H1 (cell line): ENCODE results near the gene SEL1L2. TPM values are rescaled to one million over a fixed set of nuclear protein-coding genes. Genes with fewer than 3 reads are reported as not detected.

ENCODE experiments used
- HDAC2 ChIP-seq, 2 experiments: fragments of 300-600 bp in 1 of 2; sonication (generic) in 1 of 2; IDR thresholded peaks; 2 replicates each; pipeline ENCODE4 v1.6.1; 2011 to 2012; ENCODE audit warnings: low read depth in 2 of 2, low read length in 2 of 2, mild to moderate bottlenecking in 2 of 2, moderate library complexity in 2 of 2, borderline replicate concordance in 1 of 2, inconsistent platforms in 1 of 2
- polyA plus RNA-seq, 7 experiments: library from polyadenylated mRNA; depleted of rRNA in 3 of 7; stranded (reverse) in 5 of 7; unstranded in 2 of 7; fragments of >200 nt in 5 of 7; fragments of 200-250 nt in 2 of 7; gene quantifications; 1 replicate in 5 of 7; 2 replicates in 1 of 7; 4 replicates in 1 of 7; pipeline versions ENCODE4 v1.2.1 to v1.2.3, GENCODE V29; 2011 to 2013; ENCODE audit warnings: missing spikeins in 2 of 7, mixed read lengths in 2 of 7
- total RNA-seq: library from RNA; stranded (reverse); fragmentation: NEBNext Ultra II Directional; extraction: Animal tissue kit (Norgen Biotek cat#: 25700); gene quantifications from 2 replicates; pipeline ENCODE4 v1.2.1, GENCODE V29; 2021

SEL1L2 gene
- total and polyA plus RNA-seq, 2 of the 8 experiments (the other 6 are each of a cell fraction or from before 2014, with no cell fraction given) = not detected

DNA sequence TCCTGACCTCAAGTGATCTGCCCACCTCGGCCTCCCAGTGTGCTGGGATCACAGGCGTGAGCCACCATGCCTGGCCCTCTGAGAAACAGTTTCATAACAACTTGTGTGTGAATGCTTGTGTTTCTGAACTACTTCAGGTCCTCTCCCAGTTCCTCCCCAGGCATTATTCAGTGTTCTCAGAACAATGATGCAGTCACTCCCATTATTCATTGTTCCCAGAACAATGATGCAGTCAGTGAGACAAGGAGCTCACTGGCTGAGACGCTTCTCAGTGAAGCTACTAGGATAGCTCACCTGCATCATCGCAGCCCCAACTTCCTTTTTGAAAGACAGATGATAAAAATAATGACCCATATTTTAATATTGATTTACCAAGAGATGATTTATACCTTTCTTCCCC lies 134.1 kb downstream of the SEL1L2 start (continued):
- no peak for TF ChIP-seq HDAC2 (IDR thresholded peaks at IDR 0.05; ENCODE audit: borderline replicate concordance in 1 of 2, low read depth in 2 of 2, low read length in 2 of 2)
